Placental pericyte (primary cell): ENCODE results near the gene BCL2L12. TPM values are rescaled to one million over a fixed set of nuclear protein-coding genes. Genes with fewer than 3 reads are reported as not detected.

ENCODE experiments used
- small RNA-seq: library from RNA; depleted of rRNA; stranded (forward); fragments of <200 nt; gene quantifications from one replicate; pipeline ENCODE3, GENCODE V24; 2012; ENCODE audit warnings: low replicate concordance
- total RNA-seq: library from RNA; depleted of rRNA; stranded (reverse); fragments of >200 nt; gene quantifications from 2 replicates; pipeline ENCODE4 v1.2.3, GENCODE V29; 2012

The BCL2L12 gene
- 3.3 and 16.2 TPM in 2 replicates for total RNA-seq

DNA sequence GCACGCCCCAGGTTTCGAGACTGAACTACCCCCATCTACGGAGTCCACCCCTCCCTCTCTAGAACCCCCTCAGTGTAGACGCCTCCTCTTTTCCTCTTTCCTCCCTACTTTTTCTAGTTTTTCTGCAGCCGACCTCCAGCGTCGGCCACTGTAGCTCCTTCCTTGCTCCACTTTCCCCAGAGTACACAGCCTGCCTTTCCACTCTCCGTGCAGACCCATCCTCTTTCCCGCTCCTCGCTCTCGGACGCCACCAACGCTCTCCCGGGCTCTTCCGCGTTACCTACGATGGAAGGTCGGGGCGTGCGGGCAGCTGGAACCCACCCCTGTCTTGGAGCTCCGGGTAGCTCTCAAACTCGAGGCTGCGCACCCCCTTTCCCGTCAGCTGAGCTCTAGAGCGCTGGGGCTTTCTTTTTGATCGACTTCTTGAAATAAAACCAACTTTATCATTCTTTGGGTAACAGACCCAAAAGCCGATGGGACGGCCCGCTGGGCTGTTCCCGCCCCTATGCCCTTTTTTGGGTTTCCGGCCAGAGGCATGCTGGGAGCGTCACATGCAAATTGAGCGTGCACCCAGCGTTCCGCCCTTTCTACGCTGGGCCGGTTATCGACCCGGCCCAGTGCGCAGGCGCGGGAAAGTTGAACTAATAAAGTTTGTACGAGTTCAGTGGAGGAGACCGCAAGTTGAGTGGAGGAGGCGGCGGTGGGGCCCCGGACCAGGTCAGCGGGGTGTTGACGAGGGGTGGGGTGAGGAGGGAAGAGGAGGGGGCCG, at the start of gene BCL2L12, which contains the start of gene IRF3:
BCL2L12 (plus strand) TSS at position 583 of the 769 bp plus-strand sequence. CDS start 760 bp downstream, outside the sequence.
IRF3 (minus strand) TSS at position 507 of the 769 bp plus-strand sequence. CDS start 1,019 bp downstream, outside the sequence.

DNA sequence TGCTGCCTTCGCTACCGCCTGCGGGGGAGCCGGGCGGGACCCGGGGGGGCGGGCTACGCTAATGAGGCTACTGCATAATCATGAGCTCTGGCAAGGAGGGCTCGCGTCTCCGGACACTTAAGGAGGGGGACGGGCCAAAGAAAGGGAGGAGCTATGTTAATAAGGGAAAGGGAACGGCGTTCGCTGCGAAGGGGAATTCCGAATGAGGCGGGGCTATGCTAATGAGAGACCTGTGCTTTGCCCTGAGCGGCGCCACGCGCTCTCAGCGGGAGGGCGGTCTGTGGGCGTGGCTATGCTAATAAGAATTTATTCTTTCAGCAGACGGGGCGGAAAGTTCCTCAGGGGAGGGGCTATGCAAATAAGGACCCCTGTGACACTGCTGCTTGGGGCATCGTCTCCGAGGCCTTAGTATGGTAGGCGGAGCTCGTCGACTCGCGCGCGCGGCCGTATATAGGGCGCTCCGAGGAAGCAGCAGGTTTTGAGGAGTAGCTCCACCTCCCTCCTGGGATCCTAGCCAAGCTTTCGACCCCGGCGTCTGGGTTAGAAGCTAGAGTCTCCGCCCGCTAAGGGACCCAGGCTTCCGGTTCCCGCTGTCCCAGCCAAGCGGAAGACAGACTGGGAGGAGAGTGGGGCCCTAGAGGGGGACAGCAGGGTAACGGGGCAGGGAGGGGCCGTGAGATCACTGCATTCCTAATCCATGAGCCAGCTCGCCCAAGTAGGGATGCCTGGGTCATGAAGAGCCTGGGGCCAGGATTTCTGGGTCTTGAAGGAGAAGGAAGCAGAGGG, 25.4 kb upstream of the BCL2L12 start, which contains the start of gene RRAS:
RRAS (minus strand) TSS at position 31 of the 786 bp plus-strand sequence. CDS start 45 bp downstream, outside the sequence.

DNA sequence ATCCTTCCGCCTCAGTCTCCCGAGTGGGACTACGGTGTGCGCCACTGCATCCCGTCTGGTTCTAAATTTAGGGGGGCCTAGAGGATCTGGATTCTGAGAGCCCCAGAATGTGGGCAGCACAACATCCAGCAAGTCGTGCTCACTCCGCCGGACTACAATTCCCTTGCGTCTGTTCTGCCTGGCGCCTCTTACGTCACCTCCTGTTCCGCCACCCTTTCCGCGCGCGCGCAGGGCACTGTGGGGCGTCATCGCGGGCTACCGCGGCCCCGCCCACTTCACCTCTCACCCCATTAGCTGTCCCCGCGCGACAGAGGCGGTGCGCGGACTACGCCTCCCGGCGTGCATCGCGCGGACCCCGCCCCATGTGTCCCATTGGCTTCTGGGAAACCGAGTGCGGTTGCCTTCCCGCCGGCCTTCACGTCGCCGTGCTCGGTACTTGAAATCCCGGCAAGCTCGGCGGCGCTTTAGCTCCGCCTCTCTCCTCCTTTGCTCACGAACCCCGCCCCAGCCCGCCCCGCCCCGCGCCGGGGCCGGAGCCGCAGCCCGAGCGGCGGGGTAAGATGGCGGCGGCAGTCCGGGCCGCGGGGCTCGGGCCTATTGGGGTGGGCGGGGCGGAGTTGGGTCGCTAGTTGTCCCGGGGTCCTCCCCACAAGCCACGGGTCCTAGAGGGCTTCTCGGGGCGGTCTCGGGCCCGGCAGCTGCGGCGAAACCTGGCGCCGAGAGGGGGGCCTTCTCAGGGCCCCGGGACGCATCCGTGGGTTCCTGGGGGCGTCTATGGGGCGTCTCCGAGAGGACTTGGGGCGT, 23.8 kb upstream of the BCL2L12 start, which contains the start of gene SCAF1:
SCAF1 (plus strand) TSS at position 522 of the 804 bp plus-strand sequence. CDS start 2,818 bp downstream, outside the sequence.

GRCh38 chr19:49677231-49677900, 11.6 kb downstream of the BCL2L12 start, which contains the start of gene PRMT1:
Gene PRMT1 (plus strand): TSS chr19:49677271. CDS start chr19:49677281, 10 bp downstream.

GRCh38 chr19:49689133-49690078, 23.7 kb downstream of the BCL2L12 start, which contains the start of gene ADM5:
Gene ADM5 (plus strand): TSS chr19:49689594. CDS start chr19:49689838, 244 bp downstream.

DNA sequence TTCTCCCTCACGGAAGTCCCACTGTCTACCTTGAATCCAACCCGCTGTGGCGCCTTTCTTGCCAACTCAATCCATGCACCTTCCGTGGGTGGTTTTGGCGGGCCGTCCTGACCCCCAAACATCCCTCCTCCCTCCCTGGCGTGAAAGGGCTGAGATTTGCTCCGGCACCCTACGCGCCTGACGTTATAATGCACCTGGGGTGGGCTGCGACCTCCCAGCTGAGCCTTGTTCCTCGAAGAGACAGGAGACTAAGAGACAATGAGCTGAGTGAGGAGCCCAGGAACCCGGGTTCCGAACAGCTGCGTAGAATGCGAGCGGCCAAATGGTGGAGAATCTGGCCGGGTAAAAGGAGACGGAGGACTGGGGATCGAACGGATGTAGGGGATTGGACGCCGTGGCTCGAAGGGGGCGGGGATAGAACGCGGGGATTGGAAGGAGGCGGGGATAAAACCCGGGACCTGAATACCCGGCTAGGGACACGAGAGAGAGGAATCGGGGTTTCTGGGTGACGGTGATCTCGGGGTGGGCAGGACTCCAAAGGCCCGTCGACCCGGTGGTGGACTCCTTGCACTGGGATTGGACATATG, 25.0 kb downstream of the BCL2L12 start, which contains the start of gene CPT1C:
CPT1C (plus strand) TSS at position 461 of the 587 bp plus-strand sequence. CDS start 1,137 bp downstream, outside the sequence.

Small RNA genes lying within 50 kb of the gene (small RNA-seq; reads per million reads assigned to genes)
- gene MIR5088, result 0.13 reads per million

Other genes with a start within 250 kb of the BCL2L12 start
- gene PTH2, start 242.5 kb upstream of the BCL2L12 start, total RNA-seq, result not detected in 2 replicates
- gene GFY, start 240.5 kb upstream of the BCL2L12 start, total RNA-seq, result not detected in 2 replicates
- gene SLC17A7, start 224.4 kb upstream of the BCL2L12 start, total RNA-seq, result not detected in 2 replicates
- gene PIH1D1, start 214.1 kb upstream of the BCL2L12 start, total RNA-seq, result 95.1 and 138 TPM in 2 replicates
- gene ALDH16A1, start 212.7 kb upstream of the BCL2L12 start, total RNA-seq, result 30.4 and 40.1 TPM in 2 replicates
- 4.8 and 6.9 TPM in 2 replicates for gene FLT3LG, start 191.7 kb upstream of the BCL2L12 start, total RNA-seq
- 1,545 and 2,202 TPM in 2 replicates for gene RPL13A, start 178.3 kb upstream of the BCL2L12 start, total RNA-seq
- gene RPS11, start 169.5 kb upstream of the BCL2L12 start, total RNA-seq, result 1,493 and 6,336 TPM in 2 replicates
- gene FCGRT, start 153.3 kb upstream of the BCL2L12 start, total RNA-seq, result 24.9 and 84.7 TPM in 2 replicates
- gene RCN3, start 137.9 kb upstream of the BCL2L12 start, total RNA-seq, result 142 and 264 TPM in 2 replicates
- 72.2 and 106 TPM in 2 replicates for gene NOSIP, start 85.4 kb upstream of the BCL2L12 start, total RNA-seq
- 0.14 and 0.22 TPM in 2 replicates for gene PRRG2, start 84.6 kb upstream of the BCL2L12 start, total RNA-seq
- gene PRR12, start 74.8 kb upstream of the BCL2L12 start, total RNA-seq, result 6.9 and 9.0 TPM in 2 replicates
- gene RRAS, start 25.8 kb upstream of the BCL2L12 start, total RNA-seq, result 43.5 and 62.8 TPM in 2 replicates
- gene SCAF1, start 23.7 kb upstream of the BCL2L12 start, total RNA-seq, result 21.7 and 35.6 TPM in 2 replicates
- gene IRF3, start 76 bp upstream of the BCL2L12 start, total RNA-seq, result 38.3 and 72.3 TPM in 2 replicates
- gene PRMT1, start 11.3 kb downstream of the BCL2L12 start, total RNA-seq, result 350 and 388 TPM in 2 replicates
- gene ADM5, start 23.7 kb downstream of the BCL2L12 start, total RNA-seq, result 0.22 and 1.1 TPM in 2 replicates
- 4.4 and 11.7 TPM in 2 replicates for gene CPT1C, start 25.2 kb downstream of the BCL2L12 start, total RNA-seq
- gene TSKS, start 97.4 kb downstream of the BCL2L12 start, total RNA-seq, result under 0.01 and 0.14 TPM in 2 replicates
- 131 and 141 TPM in 2 replicates for gene AP2A1, start 101.1 kb downstream of the BCL2L12 start, total RNA-seq
- 17.2 and 17.5 TPM in 2 replicates for gene FUZ, start 147.4 kb downstream of the BCL2L12 start, total RNA-seq
- gene MED25, start 152.4 kb downstream of the BCL2L12 start, total RNA-seq, result 22.2 and 43.8 TPM in 2 replicates
- gene PTOV1, start 185.2 kb downstream of the BCL2L12 start, total RNA-seq, result 55.4 and 82.7 TPM in 2 replicates
- 47.5 and 82.2 TPM in 2 replicates for gene PNKP, start 201.6 kb downstream of the BCL2L12 start, total RNA-seq
- 16.6 and 17.9 TPM in 2 replicates for gene AKT1S1, start 211.4 kb downstream of the BCL2L12 start, total RNA-seq
- gene TBC1D17, start 211.8 kb downstream of the BCL2L12 start, total RNA-seq, result 18.8 and 36.5 TPM in 2 replicates
- 0.43 and 3.3 TPM in 2 replicates for gene IL4I1, start 231.0 kb downstream of the BCL2L12 start, total RNA-seq